Renal pelvis (tissue), 4 donors: ENCODE results near the gene CDH4. TPM values are rescaled to one million over a fixed set of nuclear protein-coding genes. Genes with fewer than 3 reads are reported as not detected.

Source experiments
- DNase-seq: peaks from one replicate; pipeline ENCODE4 v3.0.0-alpha.2; 2013
- polyA plus RNA-seq, 3 donors: library from polyadenylated mRNA; unstranded; fragments of 120-200 nt; gene quantifications; one replicate each; pipeline ENCODE4 v1.2.1, GENCODE V29; 2013; ENCODE audit not compliant: insufficient read length in 3 of 3

CDH4 gene
- polyA plus RNA-seq, 3 donors = 8.4 to 9.5 (median 8.7) TPM

- no peak for DNase-seq
Measured at GRCh38 chr20:61989741-61990140, 737.7 kb downstream of the CDH4 start.
